HG02763 (cell line): ENCODE measurements around the gene FBRS.
"Not testable (repeated sequence)": the region's sequence is repeated elsewhere in the genome, so short reads cannot be mapped to it uniquely, and the experiment has no call there.

Experiments
- ATAC-seq: cut with Tn5 transposase; IDR thresholded peaks from one replicate; pipeline ENCODE4 v1.9.1; 2021; ENCODE audit warnings: mild to moderate bottlenecking, moderate library complexity; ENCODE audit not compliant: unreplicated experiment

Gene FBRS

DNA sequence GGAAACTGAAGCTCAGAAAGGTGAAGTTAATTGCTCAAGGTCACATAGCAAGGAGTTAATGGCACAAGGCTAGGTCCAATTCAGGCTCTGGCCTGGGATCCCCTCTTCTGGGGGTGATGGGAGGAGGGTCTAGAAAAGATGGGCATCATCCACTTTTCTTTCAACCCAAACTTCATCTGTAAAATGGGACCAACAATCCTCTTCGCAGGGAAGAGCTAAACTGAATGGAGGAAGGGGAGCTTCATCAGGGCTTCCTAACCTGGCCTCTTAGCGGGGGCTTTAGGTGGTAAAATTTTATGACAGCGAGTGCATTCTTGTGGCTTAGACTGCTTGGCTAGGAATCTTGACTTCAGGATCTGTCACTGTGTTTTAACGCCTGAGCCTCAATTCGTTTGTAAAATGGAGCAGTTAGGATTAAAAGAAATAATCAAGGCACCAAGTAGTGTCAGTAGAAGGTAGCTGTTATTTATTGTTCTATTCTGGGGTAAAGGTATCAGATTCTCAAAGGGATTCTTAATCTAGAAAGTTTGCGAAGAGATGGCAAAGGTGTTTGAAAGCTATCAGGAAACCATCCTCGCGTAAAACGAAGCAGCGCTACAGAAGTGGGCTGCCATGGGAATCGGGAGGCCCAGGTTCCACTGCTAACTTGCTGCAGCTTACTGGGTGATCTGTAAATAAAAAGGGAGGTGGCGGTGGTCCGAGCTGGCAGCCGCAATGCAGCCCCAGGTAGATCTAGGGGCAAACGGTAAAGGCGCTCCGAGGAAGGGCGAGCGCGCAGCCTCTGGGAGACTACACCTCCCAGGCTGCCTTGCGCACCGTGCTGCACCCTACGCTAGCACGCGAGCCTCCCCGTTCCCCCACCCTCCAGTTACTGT, 39.3 kb downstream of the FBRS start:
- peak; percentile 77 for ATAC-seq

GRCh38 chr16:30698139-30698815, 40.0 kb downstream of the FBRS start:
- peak; percentile 65 for ATAC-seq

- peak; percentile 25 for ATAC-seq
Observed at GRCh38 chr16:30698816-30699614, 40.8 kb downstream of the FBRS start, which contains the start of gene SRCAP. TSS of gene SRCAP (plus strand) at chr16:30699171. CDS start at chr16:30700825, 1,654 bp downstream.

GRCh38 chr16:30699615-30700099, 41.4 kb downstream of the FBRS start:
- ATAC-seq, result no peak

- ATAC-seq, result no peak
Observed at GRCh38 chr16:30700491-30700890, 42.3 kb downstream of the FBRS start.

GRCh38 chr16:30700971-30701370, 42.7 kb downstream of the FBRS start:
- no peak for ATAC-seq

- ATAC-seq, result not testable (repeated sequence)
Observed at GRCh38 chr16:30703071-30703470, 44.8 kb downstream of the FBRS start.

- no peak for ATAC-seq
Observed at GRCh38 chr16:30703971-30704370, 45.7 kb downstream of the FBRS start.

DNA sequence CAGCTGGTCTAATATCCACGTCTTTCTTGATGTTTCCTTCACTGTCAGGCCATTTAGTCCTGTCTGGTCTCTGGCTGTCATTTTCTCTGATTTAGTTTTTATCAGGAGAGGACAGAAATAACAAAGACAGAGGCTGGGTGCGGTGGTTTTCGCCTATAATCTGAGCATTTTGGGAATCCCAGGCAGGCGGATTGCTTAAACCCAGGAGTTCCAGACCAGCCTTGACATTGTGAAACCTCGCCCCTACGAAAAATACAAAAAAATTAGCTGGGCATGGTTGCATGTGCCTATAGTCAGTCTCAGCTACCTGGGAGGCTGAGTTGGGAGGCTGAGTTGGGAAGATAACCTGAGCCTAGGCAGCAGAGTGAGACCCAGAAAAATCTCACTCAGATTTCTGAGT, 47.8 kb downstream of the FBRS start:
- no peak for ATAC-seq

DNA sequence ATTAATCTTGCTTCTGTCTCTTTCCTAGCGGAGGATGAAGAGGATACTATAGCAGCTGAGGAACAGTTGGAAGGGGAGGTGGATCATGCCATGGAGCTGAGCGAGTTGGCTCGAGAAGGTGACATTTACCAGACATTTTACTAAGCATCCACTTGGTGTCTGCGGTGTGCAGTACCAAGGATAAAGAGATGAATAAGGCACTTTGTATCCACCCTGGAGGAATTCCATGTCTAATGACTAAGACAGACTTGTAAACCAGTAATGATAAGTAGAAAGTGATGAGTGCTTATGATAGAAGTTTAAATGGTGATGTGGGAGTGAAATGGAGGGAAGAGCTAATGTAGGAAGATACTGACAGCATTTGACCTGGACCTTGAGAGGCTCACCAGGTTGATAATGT, 52.7 kb downstream of the FBRS start:
- no peak for ATAC-seq

- ATAC-seq, result no peak
Observed at GRCh38 chr16:30711712-30712111, 53.5 kb downstream of the FBRS start.

DNA sequence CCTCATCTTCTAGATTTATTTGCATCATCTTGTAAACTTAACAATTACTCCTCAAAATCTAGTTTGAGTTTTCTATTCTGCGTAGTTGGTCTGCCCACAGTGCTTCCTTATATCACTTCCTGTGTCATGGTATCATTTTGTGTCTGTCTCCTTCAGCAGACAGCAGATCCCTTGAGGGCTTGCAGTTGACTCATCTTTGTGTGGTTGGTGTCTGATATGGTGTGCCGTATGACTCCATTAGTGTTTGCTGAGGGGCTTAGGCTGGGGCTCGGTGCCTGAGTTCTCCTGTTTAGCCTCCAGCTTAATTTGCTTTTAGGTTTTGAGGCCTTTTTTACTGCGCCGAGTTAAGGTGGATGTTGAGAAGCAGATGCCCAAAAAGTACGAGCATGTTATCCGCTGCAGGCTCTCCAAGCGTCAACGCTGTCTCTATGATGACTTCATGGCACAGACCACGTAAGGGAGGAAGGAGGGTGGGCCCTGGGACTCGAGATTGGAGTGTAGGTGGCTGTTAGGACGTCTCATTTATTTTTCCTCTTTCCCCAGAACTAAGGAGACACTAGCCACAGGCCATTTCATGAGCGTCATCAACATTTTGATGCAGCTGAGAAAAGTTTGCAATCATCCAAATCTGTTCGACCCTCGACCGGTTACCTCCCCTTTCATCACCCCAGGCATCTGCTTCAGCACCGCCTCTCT, 57.7 kb downstream of the FBRS start:
- ATAC-seq, result no peak

DNA sequence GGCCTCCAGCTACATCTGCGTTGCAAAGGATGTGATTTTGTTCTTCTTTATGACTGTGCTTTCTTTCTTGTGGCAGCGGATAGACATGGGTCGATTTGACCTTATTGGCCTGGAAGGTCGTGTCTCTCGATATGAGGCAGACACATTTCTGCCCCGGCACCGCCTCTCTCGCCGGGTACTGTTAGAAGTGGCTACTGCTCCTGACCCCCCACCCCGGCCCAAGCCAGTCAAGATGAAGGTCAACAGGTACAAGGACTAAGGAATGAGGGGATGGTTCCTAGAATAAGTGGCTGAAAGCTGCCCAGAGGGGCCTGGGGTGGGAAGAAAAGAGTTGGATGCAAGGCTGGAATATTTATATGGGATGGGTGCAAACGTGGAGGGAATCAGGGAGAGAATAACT, 61.9 kb downstream of the FBRS start:
- no peak for ATAC-seq
